DND-41 (cell line): ENCODE results near the gene TLE4.

ENCODE experiments used
- ATAC-seq: fragments of 200-7000 bp; cut with Tn5 transposase; 3 replicates; pipeline ENCODE4 v1.9.1; 2021; ENCODE audit warnings: low read depth; ENCODE audit not compliant: insufficient read depth
- DNase-seq: peaks from one replicate; pipeline ENCODE4 v3.0.0-alpha.2; 2020
- H2AFZ ChIP-seq: 2 replicates; pipeline ENCODE4 v1.6.0; 2012; ENCODE audit warnings: low read depth, low read length
- H3K27ac ChIP-seq: 2 replicates; pipeline ENCODE4 v1.5.1; 2012; ENCODE audit warnings: low read length, inconsistent platforms
- H3K27me3 ChIP-seq: fragments of 200-600 bp; sonication (generic); 2 replicates; pipeline ENCODE4 v1.6.0; 2012; ENCODE audit warnings: low read length, mild to moderate bottlenecking, inconsistent platforms; ENCODE audit not compliant: insufficient read depth, poor library complexity
- H3K36me3 ChIP-seq: 2 replicates; pipeline ENCODE4 v1.5.1; 2012; ENCODE audit warnings: low read length, inconsistent platforms; ENCODE audit not compliant: insufficient read depth
- H3K4me1 ChIP-seq: 2 replicates; pipeline ENCODE4 v1.5.1; 2012; ENCODE audit warnings: mild to moderate bottlenecking, low read length; ENCODE audit not compliant: insufficient read depth
- H3K4me2 ChIP-seq: 2 replicates; pipeline ENCODE4 v1.6.0; 2012; ENCODE audit warnings: mild to moderate bottlenecking, moderate library complexity, low read length, inconsistent platforms; ENCODE audit not compliant: insufficient read depth
- H3K4me3 ChIP-seq, 2 experiments: fragments of 200-600 bp in 1 of 2; shearing (Covaris generic) in 1 of 2; 2 replicates each; pipeline ENCODE4 v1.5.1; 2012 to 2016; ENCODE audit warnings: inconsistent platforms in 2 of 2, low read length in 2 of 2, mild to moderate bottlenecking in 2 of 2, low read depth in 1 of 2, moderate library complexity in 1 of 2
- H3K79me2 ChIP-seq: 2 replicates; pipeline ENCODE4 v1.6.0; 2012; ENCODE audit warnings: low read length, inconsistent platforms; ENCODE audit not compliant: insufficient read depth
- H3K9ac ChIP-seq: 2 replicates; pipeline ENCODE4 v1.6.0; 2012; ENCODE audit warnings: low read depth, mild to moderate bottlenecking, inconsistent platforms, low read length, moderate library complexity
- H3K9me3 ChIP-seq: 2 replicates; pipeline ENCODE4 v1.5.1; 2012; ENCODE audit warnings: low read length, moderate library complexity, mild to moderate bottlenecking, inconsistent platforms; ENCODE audit not compliant: insufficient read depth, severe bottlenecking
- H4K20me1 ChIP-seq: 2 replicates; pipeline ENCODE4 v1.6.0; 2012; ENCODE audit warnings: low read length; ENCODE audit not compliant: insufficient read depth
- EZH2 ChIP-seq: IDR thresholded peaks from 3 replicates; pipeline ENCODE4 v1.6.1; 2012; ENCODE audit warnings: borderline replicate concordance, low read depth, mild to moderate bottlenecking, moderate library complexity, low read length, inconsistent platforms; ENCODE audit not compliant: severe bottlenecking
- TF ChIP-seq, protein P1 (sequence below): IDR thresholded peaks from 2 replicates; pipeline ENCODE4 v1.5.1; 2012; ENCODE audit warnings: borderline replicate concordance, low read length, moderate library complexity, mild to moderate bottlenecking; ENCODE audit not compliant: poor library complexity, severe bottlenecking; ENCODE audit errors: extremely low read depth

Gene TLE4

GRCh38 chr9:79764374-79764773 is 192.6 kb downstream of the TLE4 start:
- DNase-seq, result no peak
- TF ChIP-seq, protein P1, sequence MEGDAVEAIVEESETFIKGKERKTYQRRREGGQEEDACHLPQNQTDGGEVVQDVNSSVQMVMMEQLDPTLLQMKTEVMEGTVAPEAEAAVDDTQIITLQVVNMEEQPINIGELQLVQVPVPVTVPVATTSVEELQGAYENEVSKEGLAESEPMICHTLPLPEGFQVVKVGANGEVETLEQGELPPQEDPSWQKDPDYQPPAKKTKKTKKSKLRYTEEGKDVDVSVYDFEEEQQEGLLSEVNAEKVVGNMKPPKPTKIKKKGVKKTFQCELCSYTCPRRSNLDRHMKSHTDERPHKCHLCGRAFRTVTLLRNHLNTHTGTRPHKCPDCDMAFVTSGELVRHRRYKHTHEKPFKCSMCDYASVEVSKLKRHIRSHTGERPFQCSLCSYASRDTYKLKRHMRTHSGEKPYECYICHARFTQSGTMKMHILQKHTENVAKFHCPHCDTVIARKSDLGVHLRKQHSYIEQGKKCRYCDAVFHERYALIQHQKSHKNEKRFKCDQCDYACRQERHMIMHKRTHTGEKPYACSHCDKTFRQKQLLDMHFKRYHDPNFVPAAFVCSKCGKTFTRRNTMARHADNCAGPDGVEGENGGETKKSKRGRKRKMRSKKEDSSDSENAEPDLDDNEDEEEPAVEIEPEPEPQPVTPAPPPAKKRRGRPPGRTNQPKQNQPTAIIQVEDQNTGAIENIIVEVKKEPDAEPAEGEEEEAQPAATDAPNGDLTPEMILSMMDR, result no peak
- TF ChIP-seq EZH2, result no peak

GRCh38 chr9:79765466-79765865 is 193.7 kb downstream of the TLE4 start:
- no peak overlapping the region for H2AFZ ChIP-seq
- no peak overlapping the region for H3K4me2 ChIP-seq
- H3K27ac ChIP-seq, result no peak overlapping the region

More at GRCh38 chr9:79764374-79764773, 192.6 kb downstream of the TLE4 start:
- Histone ChIP-seq H3K79me2 (no peaks in the 10 kb centered on the region), H3K36me3 (no peaks in the 10 kb centered on the region), H3K4me2 (no peak overlapping the region), H3K4me3 (no peak overlapping the region), H4K20me1 (no peaks in the 10 kb centered on the region), H3K9me3 (no peaks in the 10 kb centered on the region), H3K27ac (no peak overlapping the region), H3K4me1 (no peaks in the 10 kb centered on the region), H3K9ac (no peak overlapping the region), H3K27me3 (no peaks in the 10 kb centered on the region), H2AFZ (no peak overlapping the region)
- no peak for ATAC-seq

GRCh38 chr9:79766091-79766490 is 194.3 kb downstream of the TLE4 start:
- H3K4me2 ChIP-seq, result no peak overlapping the region
- H3K27ac ChIP-seq, result no peak overlapping the region
- no peak overlapping the region for H3K9ac ChIP-seq
- no peaks in the 10 kb centered on the region for H3K4me1 ChIP-seq
- DNase-seq (no peak), ATAC-seq (no peak)
- H3K9me3 ChIP-seq, result no peaks in the 10 kb centered on the region
- no peak overlapping the region for H3K4me3 ChIP-seq
- H3K36me3 ChIP-seq, result no peaks in the 10 kb centered on the region
- H3K79me2 ChIP-seq, result no peaks in the 10 kb centered on the region
- no peaks in the 10 kb centered on the region for H3K27me3 ChIP-seq
- TF ChIP-seq, protein P1, result no peak
- TF ChIP-seq EZH2, result no peak
- no peak overlapping the region for H2AFZ ChIP-seq
- H4K20me1 ChIP-seq, result no peaks in the 10 kb centered on the region

More at GRCh38 chr9:79765466-79765865, 193.7 kb downstream of the TLE4 start:
- no peak for ATAC-seq
- no peak overlapping the region for H3K4me3 ChIP-seq
- H3K9ac ChIP-seq, result no peak overlapping the region
- no peaks in the 10 kb centered on the region for H3K79me2 ChIP-seq
- no peaks in the 10 kb centered on the region for H3K9me3 ChIP-seq
- TF ChIP-seq EZH2, result no peak
- H3K36me3 ChIP-seq, result no peaks in the 10 kb centered on the region
- H3K4me1 ChIP-seq, result no peaks in the 10 kb centered on the region
- no peak for DNase-seq
- H4K20me1 ChIP-seq, result no peaks in the 10 kb centered on the region
- no peaks in the 10 kb centered on the region for H3K27me3 ChIP-seq

GRCh38 chr9:79768194-79768593 is 196.4 kb downstream of the TLE4 start:
- H3K27me3 ChIP-seq, result no peaks in the 10 kb centered on the region
- H3K4me2 ChIP-seq, result no peak overlapping the region
- no peaks in the 10 kb centered on the region for H3K9me3 ChIP-seq
- no peaks in the 10 kb centered on the region for H4K20me1 ChIP-seq
- H3K79me2 ChIP-seq, result no peaks in the 10 kb centered on the region
- TF ChIP-seq, protein P1, result no peak
- no peak for TF ChIP-seq EZH2
- no peak overlapping the region for H3K4me3 ChIP-seq
- no peaks in the 10 kb centered on the region for H3K4me1 ChIP-seq
- H3K27ac ChIP-seq, result no peak overlapping the region
- H3K9ac ChIP-seq, result no peak overlapping the region
- no peaks in the 10 kb centered on the region for H3K36me3 ChIP-seq
- DNase-seq, result no peak
- ATAC-seq, result no peak
- H2AFZ ChIP-seq, result no peak overlapping the region
